ENCODE results near the gene CCDC158.

Gene CCDC158

DNA sequence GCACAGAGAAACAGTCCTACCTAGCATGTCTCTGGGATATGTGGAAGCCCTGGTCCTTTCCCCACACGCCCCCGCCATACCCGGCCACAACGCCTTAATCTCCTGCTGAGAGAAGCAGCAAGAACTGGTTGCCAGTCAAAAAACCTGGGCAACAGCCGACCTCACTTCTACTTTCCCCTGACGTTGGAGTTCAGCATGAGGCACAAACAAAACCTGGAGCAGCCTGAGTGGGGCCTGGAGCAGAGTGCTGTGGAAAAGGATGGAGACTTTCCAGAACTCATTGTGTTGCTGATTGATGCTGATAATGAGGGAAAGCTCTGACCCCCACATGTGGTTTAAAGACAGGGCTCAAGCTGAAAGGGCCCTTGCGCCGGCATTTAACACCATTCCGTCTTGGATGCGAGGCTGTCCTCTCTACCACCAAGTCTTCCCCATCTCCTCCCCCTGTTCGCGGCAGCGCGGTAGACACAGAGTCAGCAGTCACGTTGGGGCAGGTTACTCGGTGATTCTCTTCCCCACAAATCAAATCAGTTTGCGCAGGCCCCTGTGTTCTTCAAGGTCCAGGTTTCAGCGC, 666 bp downstream of the CCDC158 start:
- H3K4me3 ChIP-seq (replicated peaks in 1 of 2; ENCODE audit: low read depth in 2 of 2, low read length in 2 of 2): no peak overlapping the region
- DNase-seq (ENCODE audit: low read depth in 2 of 2): no peak
- TF ChIP-seq, protein P1, sequence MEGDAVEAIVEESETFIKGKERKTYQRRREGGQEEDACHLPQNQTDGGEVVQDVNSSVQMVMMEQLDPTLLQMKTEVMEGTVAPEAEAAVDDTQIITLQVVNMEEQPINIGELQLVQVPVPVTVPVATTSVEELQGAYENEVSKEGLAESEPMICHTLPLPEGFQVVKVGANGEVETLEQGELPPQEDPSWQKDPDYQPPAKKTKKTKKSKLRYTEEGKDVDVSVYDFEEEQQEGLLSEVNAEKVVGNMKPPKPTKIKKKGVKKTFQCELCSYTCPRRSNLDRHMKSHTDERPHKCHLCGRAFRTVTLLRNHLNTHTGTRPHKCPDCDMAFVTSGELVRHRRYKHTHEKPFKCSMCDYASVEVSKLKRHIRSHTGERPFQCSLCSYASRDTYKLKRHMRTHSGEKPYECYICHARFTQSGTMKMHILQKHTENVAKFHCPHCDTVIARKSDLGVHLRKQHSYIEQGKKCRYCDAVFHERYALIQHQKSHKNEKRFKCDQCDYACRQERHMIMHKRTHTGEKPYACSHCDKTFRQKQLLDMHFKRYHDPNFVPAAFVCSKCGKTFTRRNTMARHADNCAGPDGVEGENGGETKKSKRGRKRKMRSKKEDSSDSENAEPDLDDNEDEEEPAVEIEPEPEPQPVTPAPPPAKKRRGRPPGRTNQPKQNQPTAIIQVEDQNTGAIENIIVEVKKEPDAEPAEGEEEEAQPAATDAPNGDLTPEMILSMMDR (IDR thresholded peaks at IDR 0.05; ENCODE audit: low read depth, low read length): no peak

DNA sequence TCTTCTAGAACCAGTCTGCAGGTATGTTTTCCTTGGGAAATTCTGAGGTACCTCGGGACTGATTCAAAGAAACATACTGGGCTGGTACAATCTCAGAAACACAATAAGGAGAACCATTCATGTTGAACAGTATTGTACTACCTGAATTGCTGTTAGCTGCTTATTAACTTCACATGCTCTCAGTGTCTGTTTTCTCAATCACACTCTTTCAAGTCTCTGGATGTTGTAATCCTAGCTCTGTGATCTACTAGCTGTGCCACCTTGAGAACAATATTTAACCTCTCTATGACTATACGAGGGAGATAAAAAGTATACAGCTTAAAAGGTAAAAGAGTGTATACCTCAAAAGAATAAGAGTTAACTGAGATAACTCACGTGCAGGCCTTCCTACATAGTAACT, 10.3 kb downstream of the CCDC158 start:
- DNase-seq (ENCODE audit: low read depth in 2 of 2): no peak
- TF ChIP-seq, protein P1 (IDR thresholded peaks at IDR 0.05; ENCODE audit: low read depth, low read length): no peak
- H3K4me3 ChIP-seq (replicated peaks in 1 of 2; ENCODE audit: low read depth in 2 of 2, low read length in 2 of 2): no peak overlapping the region

DNA sequence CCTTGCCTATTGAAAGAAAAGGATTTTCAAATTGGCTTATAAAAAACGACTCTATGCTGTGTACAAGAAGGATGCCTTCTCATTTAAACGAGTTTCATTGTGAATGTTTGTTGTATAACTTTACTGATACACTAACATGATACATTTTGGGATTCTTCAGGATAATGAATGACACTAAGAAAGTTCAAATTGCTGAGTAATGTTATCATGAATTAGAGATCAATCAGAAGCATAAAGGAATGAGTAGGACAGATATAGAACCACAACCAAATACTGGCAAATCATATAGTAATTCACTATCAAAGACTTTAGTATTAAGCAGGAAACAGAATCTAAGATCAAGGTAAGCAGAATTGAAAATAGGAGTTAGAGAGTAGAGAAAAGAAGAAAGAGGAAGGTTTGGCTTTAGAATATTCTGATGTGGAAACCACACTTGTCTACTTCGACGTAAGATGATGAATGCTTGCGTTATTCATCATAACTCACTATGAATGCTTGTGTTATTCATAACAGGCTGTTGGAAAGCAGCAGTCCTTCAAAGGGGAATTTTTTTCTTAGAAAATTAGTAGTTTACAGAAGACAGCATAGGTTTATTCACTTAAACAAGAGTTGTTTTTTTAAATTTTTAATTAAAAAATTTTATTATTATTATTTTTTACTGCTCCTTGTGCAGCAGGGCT, 13.4 kb downstream of the CCDC158 start:
- DNase-seq (ENCODE audit: low read depth in 2 of 2): peak in 1 of 2 donors; percentile 43
- H3K4me3 ChIP-seq (replicated peaks in 1 of 2; ENCODE audit: low read depth in 2 of 2, low read length in 2 of 2): no peak overlapping the region
- TF ChIP-seq, protein P1 (IDR thresholded peaks at IDR 0.05; ENCODE audit: low read depth, low read length): no peak

DNA sequence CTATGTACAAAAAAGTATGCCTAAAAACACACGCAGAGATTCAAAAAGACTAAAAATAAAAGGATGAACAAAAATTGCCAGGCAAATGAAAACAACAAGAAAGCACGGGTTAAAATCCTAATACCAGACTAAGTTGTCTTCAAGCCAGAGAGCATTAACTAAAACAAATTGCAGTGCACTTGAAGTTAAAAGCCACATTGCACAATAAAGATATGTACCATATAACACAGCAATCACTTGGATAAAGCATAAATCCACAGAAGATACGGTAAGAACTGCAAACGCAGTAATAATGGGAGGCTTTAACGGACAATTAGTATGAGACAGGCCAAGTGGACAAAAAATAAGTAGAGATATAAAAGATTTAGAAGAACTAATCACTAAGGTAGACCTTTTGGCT, 14.9 kb downstream of the CCDC158 start:
- no peak for DNase-seq (ENCODE audit: low read depth in 2 of 2)
- TF ChIP-seq, protein P1 (IDR thresholded peaks at IDR 0.05; ENCODE audit: low read depth, low read length): no peak
- no peak overlapping the region for H3K4me3 ChIP-seq (replicated peaks in 1 of 2; ENCODE audit: low read depth in 2 of 2, low read length in 2 of 2)

DNA sequence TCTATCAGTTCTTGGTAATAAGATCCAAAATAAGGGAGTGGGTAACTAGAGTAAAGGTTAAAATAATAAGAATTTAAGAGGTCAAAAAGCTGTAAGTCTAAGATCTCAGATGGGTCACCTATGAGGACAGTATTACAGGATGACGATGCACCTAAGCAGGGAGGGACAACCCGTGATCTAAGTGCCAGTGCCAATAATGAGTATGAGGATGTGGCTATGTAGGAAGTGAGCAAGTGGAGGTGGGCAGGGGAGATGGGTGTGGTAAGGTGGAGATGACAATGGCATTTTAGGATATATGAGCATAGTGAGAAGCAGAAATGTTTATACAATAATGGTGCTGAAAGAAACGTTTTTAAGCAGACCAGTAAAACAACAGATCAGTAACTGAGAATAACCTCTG, 19.3 kb downstream of the CCDC158 start:
- H3K4me3 ChIP-seq (replicated peaks in 1 of 2; ENCODE audit: low read depth in 2 of 2, low read length in 2 of 2): no peak overlapping the region
- TF ChIP-seq, protein P1 (IDR thresholded peaks at IDR 0.05; ENCODE audit: low read depth, low read length): no peak
- DNase-seq (ENCODE audit: low read depth in 2 of 2): no peak

DNA sequence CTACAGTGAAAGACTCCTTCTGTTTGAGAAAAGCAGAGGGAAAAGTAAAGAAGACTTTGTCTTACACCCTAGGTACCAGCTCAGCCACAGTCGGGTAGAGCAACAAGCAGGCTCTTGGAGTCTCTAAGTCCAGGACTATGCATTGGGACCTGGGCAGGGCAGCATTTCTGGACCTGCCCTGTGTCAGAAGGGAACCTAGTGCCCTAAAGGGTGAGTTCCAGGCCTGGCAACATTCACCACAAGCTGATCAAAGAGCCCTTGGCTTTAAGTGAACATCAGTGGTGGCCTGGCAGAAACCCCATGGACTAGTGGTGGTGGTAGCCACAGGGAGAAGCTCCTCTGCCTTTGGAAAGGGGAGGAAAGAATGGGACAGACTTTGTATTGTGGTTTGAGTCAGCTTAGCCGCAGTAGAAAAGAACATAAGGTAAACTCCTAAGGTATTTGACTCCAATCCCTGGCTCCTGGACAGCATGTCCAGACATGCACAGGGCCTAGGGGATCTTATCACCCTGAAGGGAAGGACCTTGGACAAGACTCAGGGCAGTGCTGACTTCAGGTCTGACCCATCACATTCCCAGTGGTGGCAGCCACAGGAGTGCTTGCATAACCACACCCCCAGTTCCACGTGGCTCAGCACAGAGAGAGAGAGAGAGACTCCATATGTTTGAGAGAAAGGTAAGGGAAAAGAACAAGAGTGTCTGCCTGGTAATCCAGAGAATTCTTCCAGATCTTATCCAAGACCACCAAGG, 32.6 kb downstream of the CCDC158 start:
- DNase-seq (ENCODE audit: low read depth in 2 of 2): no peak
- TF ChIP-seq, protein P1 (IDR thresholded peaks at IDR 0.05; ENCODE audit: low read depth, low read length): no peak
- H3K4me3 ChIP-seq (replicated peaks in 1 of 2; ENCODE audit: low read depth in 2 of 2, low read length in 2 of 2): no peak overlapping the region

Measured in cardiac fibroblast (primary cell).